Esophagus squamous epithelium (tissue), 5 donors: ENCODE data around the gene DCTN2. TPM values are rescaled to one million over a fixed set of nuclear protein-coding genes. Genes with fewer than 3 reads are reported as not detected.

Experiments
- DNase-seq: peaks from one replicate; lab custom pipeline; 2025; lab: John Stamatoyannopoulos, UW
- H3K27ac ChIP-seq, 4 donors: fragments of 200-600 bp; sonication (generic); one replicate each; pipeline ENCODE4 v1.5.1; 2016 to 2019; ENCODE audit warnings: mild to moderate bottlenecking in 1 of 4
- H3K27me3 ChIP-seq, 4 donors: fragments of 200-600 bp; sonication (generic); 1 replicate in 3 of 4; 2 replicates in 1 of 4; pipeline versions ENCODE4 v1.5.1 to v1.6.0; 2017 to 2021; ENCODE audit warnings: antibody characterized with exemption in 1 of 4
- H3K36me3 ChIP-seq, 3 donors: fragments of 200-600 bp; sonication (generic); one replicate each; pipeline ENCODE4 v1.5.1; 2016 to 2019
- H3K4me1 ChIP-seq, 3 donors: fragments of 200-600 bp; sonication (generic); one replicate each; pipeline ENCODE4 v1.5.1; 2017 to 2019
- H3K4me3 ChIP-seq, 4 donors: fragments of 200-600 bp; sonication (generic); 1 replicate in 3 of 4; 2 replicates in 1 of 4; pipeline ENCODE4 v1.5.1; 2016 to 2019; ENCODE audit warnings: mild to moderate bottlenecking in 2 of 4, moderate library complexity in 1 of 4
- H3K9me3 ChIP-seq, 3 donors: fragments of 200-600 bp; sonication (generic); one replicate each; pipeline ENCODE4 v1.5.1; 2016 to 2019
- POLR2A ChIP-seq, 4 donors: fragments of 450-650 bp; IDR thresholded peaks; one replicate each; pipeline ENCODE4 v1.6.1; 2017; ENCODE audit warnings: antibody characterized with exemption in 4 of 4, mild to moderate bottlenecking in 4 of 4, moderate library complexity in 3 of 4
- WGBS, 2 donors: methylation state at CpG; one replicate each; pipeline ENCODE4 v1.1.5; 2018; 5-methylcytosine and 5-hydroxymethylcytosine counted together
- intact Hi-C: fragments of 100-400 bp; cut with DNase I; formaldehyde crosslinking; loops from one replicate; pipeline ENCODE4 v1.15.0; 2022
- total RNA-seq, 4 donors: library from RNA; depleted of rRNA; stranded (reverse); fragments of >200 nt; gene quantifications; one replicate each; pipeline ENCODE4 v1.1.0, GENCODE V29; 2016
- TF ChIP-seq, protein P1 (sequence below), 6 experiments: fragments of 450-650 bp in 4 of 6; fragments of 200-600 bp in 2 of 6; sonication (generic) in 2 of 6; IDR thresholded peaks; one replicate each; pipeline ENCODE4 v1.5.1; 2016 to 2019; ENCODE audit warnings: antibody characterized with exemption in 6 of 6, mild to moderate bottlenecking in 4 of 6, moderate library complexity in 4 of 6
- donor health status: DM: yes; HTN: yes; CAD: no.

DCTN2 gene
- total RNA-seq, 4 donors from 2014 or later, result 122 to 175 (median 159) TPM

GRCh38 chr12:57585156-57585555, 38.2 kb upstream of the DCTN2 start:
- H3K4me3 ChIP-seq, result no peak overlapping the region
- no peak overlapping the region for H3K27ac ChIP-seq
- WGBS, 2 donors, result 83 to 96% methylated on average over 2 of the region's 2 CpGs
- TF ChIP-seq, protein P1, sequence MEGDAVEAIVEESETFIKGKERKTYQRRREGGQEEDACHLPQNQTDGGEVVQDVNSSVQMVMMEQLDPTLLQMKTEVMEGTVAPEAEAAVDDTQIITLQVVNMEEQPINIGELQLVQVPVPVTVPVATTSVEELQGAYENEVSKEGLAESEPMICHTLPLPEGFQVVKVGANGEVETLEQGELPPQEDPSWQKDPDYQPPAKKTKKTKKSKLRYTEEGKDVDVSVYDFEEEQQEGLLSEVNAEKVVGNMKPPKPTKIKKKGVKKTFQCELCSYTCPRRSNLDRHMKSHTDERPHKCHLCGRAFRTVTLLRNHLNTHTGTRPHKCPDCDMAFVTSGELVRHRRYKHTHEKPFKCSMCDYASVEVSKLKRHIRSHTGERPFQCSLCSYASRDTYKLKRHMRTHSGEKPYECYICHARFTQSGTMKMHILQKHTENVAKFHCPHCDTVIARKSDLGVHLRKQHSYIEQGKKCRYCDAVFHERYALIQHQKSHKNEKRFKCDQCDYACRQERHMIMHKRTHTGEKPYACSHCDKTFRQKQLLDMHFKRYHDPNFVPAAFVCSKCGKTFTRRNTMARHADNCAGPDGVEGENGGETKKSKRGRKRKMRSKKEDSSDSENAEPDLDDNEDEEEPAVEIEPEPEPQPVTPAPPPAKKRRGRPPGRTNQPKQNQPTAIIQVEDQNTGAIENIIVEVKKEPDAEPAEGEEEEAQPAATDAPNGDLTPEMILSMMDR (IDR thresholded peaks at IDR 0.05), result no peak
- TF ChIP-seq POLR2A (IDR thresholded peaks at IDR 0.05), result no peak
- peaks cover 0 to 25% (median 0%) of the 10 kb centered on the region in 4 donors for H3K27me3 ChIP-seq
- peaks cover 0 to under 1% (median 0%) of the 10 kb centered on the region in 3 donors for H3K4me1 ChIP-seq
- DNase-seq, result no peak
- no peaks in the 10 kb centered on the region for H3K9me3 ChIP-seq
- no peaks in the 10 kb centered on the region for H3K36me3 ChIP-seq
- intact Hi-C loops, result no loop called here

DNA sequence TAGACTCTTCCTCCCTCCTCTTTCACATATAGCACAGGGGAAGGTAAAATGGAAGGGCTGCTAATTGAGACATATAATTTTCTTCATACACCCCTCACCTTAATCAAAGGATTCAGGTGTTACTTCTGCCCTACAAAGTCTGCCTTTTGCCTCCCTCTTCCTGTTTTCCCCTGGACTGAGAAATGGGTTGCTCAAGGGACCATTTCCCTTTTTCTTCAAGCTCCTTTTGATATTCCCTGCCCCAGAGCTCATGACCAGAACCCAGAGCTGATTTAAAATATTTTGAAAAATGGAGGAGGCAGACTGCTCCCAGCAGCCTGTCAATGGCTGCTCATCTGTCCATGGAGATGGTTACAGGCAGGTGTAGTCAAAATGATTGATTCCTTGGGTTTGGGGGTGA, 37.7 kb upstream of the DCTN2 start:
- Histone ChIP-seq H3K4me3 (no peak overlapping the region), H3K27ac (no peak overlapping the region), H3K27me3 (peaks cover 0 to 25% (median 0%) of the 10 kb centered on the region in 4 donors), H3K36me3 (no peaks in the 10 kb centered on the region), H3K9me3 (no peaks in the 10 kb centered on the region), H3K4me1 (no peaks in the 10 kb centered on the region)
- intact Hi-C loops, result loop anchor here (5.0 kb wide), 1 partner anchor 38 kb away; no protein-coding TSS in a partner anchor
- DNase-seq, result no peak
- TF ChIP-seq, protein P1 (IDR thresholded peaks at IDR 0.05), result no peak
- no peak for TF ChIP-seq POLR2A (IDR thresholded peaks at IDR 0.05)

- H3K4me3 ChIP-seq, result no peak overlapping the region
- no peaks in the 10 kb centered on the region for H3K9me3 ChIP-seq
- H3K36me3 ChIP-seq, result no peaks in the 10 kb centered on the region
- TF ChIP-seq, protein P1 (IDR thresholded peaks at IDR 0.05), result no peak
- TF ChIP-seq POLR2A (IDR thresholded peaks at IDR 0.05), result no peak
- no peak for DNase-seq
- 94% methylated on average over 2 of the region's 2 CpGs for WGBS, 2 donors
- H3K27ac ChIP-seq, result no peak overlapping the region
- intact Hi-C loops, result loop anchor here (5.0 kb wide), 1 partner anchor 38 kb away; no protein-coding TSS in a partner anchor
- H3K27me3 ChIP-seq, result peaks cover 0 to 25% (median 0%) of the 10 kb centered on the region in 4 donors
- no peaks in the 10 kb centered on the region for H3K4me1 ChIP-seq
These were observed 37.1 kb upstream of the DCTN2 start for GRCh38 chr12:57584050-57584449.

DNA sequence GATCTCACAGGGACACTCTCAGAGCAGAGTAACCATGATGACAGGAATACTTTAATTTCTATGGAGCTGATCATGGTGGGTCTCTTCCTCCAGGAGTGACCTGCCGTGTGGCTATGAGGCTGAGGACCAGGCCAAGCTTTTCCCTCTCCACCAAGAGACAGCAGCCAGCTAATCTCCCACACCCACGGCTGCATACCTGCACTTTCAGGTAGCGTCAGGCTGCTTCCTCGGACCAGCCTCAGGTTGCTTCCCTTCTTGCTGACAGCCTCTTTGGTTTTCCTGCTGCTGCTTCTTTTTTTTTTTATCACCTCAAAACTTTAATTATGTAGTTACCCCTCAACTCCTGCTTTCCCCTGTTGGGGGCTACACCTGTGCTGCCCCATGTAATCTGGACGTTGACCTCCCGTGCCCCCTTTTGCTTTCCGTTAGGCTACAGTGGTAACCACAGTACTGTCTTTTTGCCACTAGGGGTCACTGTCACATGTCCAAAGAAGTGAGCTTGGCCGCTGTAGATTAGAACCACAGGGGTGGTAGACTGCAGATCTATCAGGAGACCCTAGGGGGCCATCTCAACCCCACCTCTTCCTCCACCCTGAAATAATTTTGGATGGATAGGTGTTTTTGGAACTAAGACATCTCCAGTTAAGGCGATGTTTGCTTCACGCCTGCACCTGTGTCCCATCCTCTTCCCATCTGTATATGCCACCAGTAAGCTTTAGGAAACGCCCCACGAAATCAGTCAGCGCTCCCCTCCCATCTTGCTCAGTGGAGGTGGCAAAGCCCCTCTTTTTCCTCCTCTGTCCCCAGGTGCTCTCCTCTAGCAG, 36.2 kb upstream of the DCTN2 start:
- intact Hi-C loops, result loop anchor here (5.0 kb wide), 1 partner anchor 39 kb away; no protein-coding TSS in a partner anchor
- Histone ChIP-seq H3K4me1 (no peaks in the 10 kb centered on the region), H3K27ac (no peak overlapping the region), H3K27me3 (peaks cover 0 to 25% (median 0%) of the 10 kb centered on the region in 4 donors), H3K9me3 (no peaks in the 10 kb centered on the region), H3K36me3 (no peaks in the 10 kb centered on the region), H3K4me3 (no peak overlapping the region)
- 28 to 40% methylated on average over 10 to 13 of the region's 13 CpGs for WGBS, 2 donors
- no peak for DNase-seq
- TF ChIP-seq, protein P1 (IDR thresholded peaks at IDR 0.05), result peak; percentile 91 to 94 (median 92)
- TF ChIP-seq POLR2A (IDR thresholded peaks at IDR 0.05), result no peak

DNA sequence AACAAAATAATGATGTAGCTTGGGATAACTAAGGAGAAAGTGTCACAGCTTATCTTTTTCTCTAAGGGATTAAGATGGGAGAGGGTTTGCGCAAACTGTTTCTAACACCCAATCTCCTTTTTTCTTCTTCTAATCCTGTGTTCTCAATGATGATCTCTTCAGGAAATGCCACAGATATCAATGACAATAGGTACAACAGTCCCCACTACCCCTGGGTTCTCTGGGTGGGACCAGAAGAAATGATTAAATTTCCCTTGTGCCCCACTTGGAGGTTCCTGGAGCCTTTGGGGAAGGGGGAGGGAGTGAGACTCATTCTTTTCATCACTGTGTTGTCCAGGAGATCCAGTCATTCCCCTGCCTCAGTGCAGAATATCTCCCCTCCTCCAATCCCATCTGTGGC, 35.4 kb upstream of the DCTN2 start:
- H3K27ac ChIP-seq, result no peak overlapping the region
- peaks cover 0 to 18% (median 0%) of the 10 kb centered on the region in 4 donors for H3K27me3 ChIP-seq
- no peaks in the 10 kb centered on the region for H3K9me3 ChIP-seq
- DNase-seq, result no peak
- WGBS, 2 donors, result 94 to 100% methylated on average over 1 of the region's 1 CpG
- H3K4me1 ChIP-seq, result no peaks in the 10 kb centered on the region
- TF ChIP-seq, protein P1 (IDR thresholded peaks at IDR 0.05), result no peak
- TF ChIP-seq POLR2A (IDR thresholded peaks at IDR 0.05), result no peak
- no peak overlapping the region for H3K4me3 ChIP-seq
- no peaks in the 10 kb centered on the region for H3K36me3 ChIP-seq
- intact Hi-C loops, result loop anchor here (5.0 kb wide), 1 partner anchor 40 kb away; no protein-coding TSS in a partner anchor
